ENCODE results near the gene POLG2. TPM values are rescaled to one million over a fixed set of nuclear protein-coding genes. Genes with fewer than 3 reads are reported as not detected.

The POLG2 gene
- total and polyA plus RNA-seq, 9 of the 15 experiments (the other 6 are each of a cell fraction or from before 2014, with no cell fraction given), result 13.4 to 44.8 (median 37.0) TPM

- TF ChIP-seq FOSL1 (tag; conservative IDR thresholded peaks at IDR 0.05) (peak; percentile 27; the same call in 1 of the 2 replicates), SMAD4 (CRISPR knock-in tag; conservative IDR thresholded peaks at IDR 0.05) (peak; percentile 75), ZBED1 (IDR thresholded peaks at IDR 0.05) (no peak), NCOA2 (IDR thresholded peaks at IDR 0.05; ENCODE audit: partially characterized antibody in 2 of 2) (no peak), ARNT (IDR thresholded peaks at IDR 0.05) (peak in 1 of 2 experiments; percentile 38; a peak in 1 of 4 replicates), CXXC5 (CRISPR knock-in tag; IDR thresholded peaks at IDR 0.05) (0 out of 2 replicates have a peak, but pooled peaks have one; percentile 20), CBX3 (IDR thresholded peaks at IDR 0.05; ENCODE audit: borderline replicate concordance in 1 of 2, low read length in 2 of 2) (peak in 1 of 2 experiments; percentile 32; a peak in 1 of 3 replicates), ATF6 (CRISPR knock-in tag; IDR thresholded peaks at IDR 0.05) (no peak), HSF4 (CRISPR knock-in tag; IDR thresholded peaks at IDR 0.05; ENCODE audit: borderline replicate concordance) (no peak), ZNF282 (CRISPR knock-in tag; IDR thresholded peaks at IDR 0.05) (no peak), TAF9B (IDR thresholded peaks at IDR 0.05; ENCODE audit: partially characterized antibody) (peak; percentile 55), E2F4 (CRISPR knock-in tag; IDR thresholded peaks at IDR 0.05; ENCODE audit: low read depth) (no peak), LEF1 (IDR thresholded peaks at IDR 0.05) (peak; percentile 53; the same call in 1 of the 2 replicates), FOXK2 (conservative IDR thresholded peaks at IDR 0.05 in 1 of 2, IDR thresholded peaks at IDR 0.05 in 1 of 2; ENCODE audit: low read depth in 2 of 2) (peak; percentile 66 to 82), PRDM10 (IDR thresholded peaks at IDR 0.05; ENCODE audit: partially characterized antibody) (no peak), SRSF1 (IDR thresholded peaks at IDR 0.05; ENCODE audit: low read depth, low read length) (no peak), CHAMP1 (IDR thresholded peaks at IDR 0.05) (0 out of 2 replicates have a peak, but pooled peaks have one; percentile 16), CREM (IDR thresholded peaks at IDR 0.05; ENCODE audit: low read depth) (peak; percentile 77), RCOR1 (IDR thresholded peaks at IDR 0.05; ENCODE audit: borderline replicate concordance in 1 of 2, low read depth in 2 of 2, low read length in 2 of 2) (peak; percentile 60 to 95; a peak in 3 of 4 replicates)
These were observed 40.6 kb upstream of the POLG2 start (continued) for GRCh38 chr17:64537488-64537887.
